Thoracic aorta (tissue), 2 donors: ENCODE data around the gene AZGP1. TPM values are rescaled to one million over a fixed set of nuclear protein-coding genes. Genes with fewer than 3 reads are reported as not detected.
"Not testable (repeated sequence)": the region's sequence is repeated elsewhere in the genome, so short reads cannot be mapped to it uniquely, and the experiment has no call there.

Source experiments
- ATAC-seq: fragments of 150-250 bp; one replicate; pipeline ENCODE4 v1.8.0; 2017; ENCODE audit warnings: low read depth; ENCODE audit not compliant: insufficient number of reproducible peaks, low FRiP score
- DNase-seq: peaks from one replicate; pipeline ENCODE4 v3.0.0-alpha.2; 2020; ENCODE audit warnings: low spot score
- H3K27ac ChIP-seq, 2 donors: fragments of 200-600 bp; sonication (generic); 1 replicate in 1 of 2; 2 replicates in 1 of 2; pipeline ENCODE4 v1.5.1; 2016; ENCODE audit warnings: mild to moderate bottlenecking in 2 of 2, moderate library complexity in 2 of 2
- H3K27me3 ChIP-seq: fragments of 200-600 bp; sonication (generic); replicated peaks from 2 replicates; pipeline ENCODE4 v1.6.0; 2016; ENCODE audit warnings: mild to moderate bottlenecking; ENCODE audit not compliant: insufficient read depth
- H3K36me3 ChIP-seq: fragments of 200-600 bp; sonication (generic); one replicate; pipeline ENCODE4 v1.5.1; 2016
- H3K4me1 ChIP-seq, 2 donors: fragments of 200-600 bp; sonication (generic); 1 replicate in 1 of 2; 2 replicates in 1 of 2; pipeline versions ENCODE4 v1.5.1 to v1.6.0; 2016; ENCODE audit warnings: low read depth in 2 of 2, mild to moderate bottlenecking in 1 of 2; ENCODE audit not compliant: control insufficient read depth in 1 of 2
- H3K4me3 ChIP-seq: fragments of 200-600 bp; sonication (generic); 2 replicates; pipeline ENCODE4 v1.5.1; 2016; ENCODE audit warnings: mild to moderate bottlenecking
- H3K9me3 ChIP-seq: fragments of 200-600 bp; sonication (generic); 2 replicates; pipeline ENCODE4 v1.5.1; 2016
- total RNA-seq, 2 donors: library from RNA; depleted of rRNA; stranded (reverse); fragments of >200 nt; gene quantifications; one replicate each; pipeline versions ENCODE4 v1.1.0 to v1.2.3, GENCODE V29; 2016
- TF ChIP-seq, protein P1 (sequence below): fragments of 200-600 bp; sonication (generic); IDR thresholded peaks from one replicate; pipeline ENCODE4 v1.5.1; 2019; ENCODE audit warnings: antibody characterized with exemption

The AZGP1 gene
- total RNA-seq, 2 donors from 2014 or later = 2.3 TPM; not detected in 1

DNA sequence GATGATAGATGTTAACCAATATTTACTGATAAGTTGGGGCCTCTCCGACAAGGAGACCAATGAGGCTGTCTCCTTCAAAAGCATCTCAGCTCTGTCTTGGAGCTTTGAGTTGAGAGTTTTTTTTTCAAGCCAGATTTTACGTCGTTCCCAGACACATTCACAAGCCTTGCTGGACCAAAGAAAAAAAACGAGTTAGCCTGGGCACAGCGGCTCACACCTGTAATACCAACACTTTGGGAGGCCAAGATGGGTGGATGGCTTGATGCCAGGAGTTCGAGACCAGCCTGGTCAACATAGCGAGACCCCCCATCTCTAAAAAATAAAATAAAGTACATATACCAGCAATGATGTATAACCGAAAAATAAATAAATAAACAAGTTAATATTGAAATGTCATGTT, 19.0 kb upstream of the AZGP1 start:
- Histone ChIP-seq H3K36me3 (no peaks in the 10 kb centered on the region), H3K9me3 (no peaks in the 10 kb centered on the region), H3K4me1 (peaks cover 0 to 10% of the 10 kb centered on the region in 2 donors), H3K27me3 (no peaks in the 10 kb centered on the region), H3K27ac (no peak overlapping the region), H3K4me3 (no peak overlapping the region)
- DNase-seq (no peak), ATAC-seq (no peak)
- TF ChIP-seq, protein P1, sequence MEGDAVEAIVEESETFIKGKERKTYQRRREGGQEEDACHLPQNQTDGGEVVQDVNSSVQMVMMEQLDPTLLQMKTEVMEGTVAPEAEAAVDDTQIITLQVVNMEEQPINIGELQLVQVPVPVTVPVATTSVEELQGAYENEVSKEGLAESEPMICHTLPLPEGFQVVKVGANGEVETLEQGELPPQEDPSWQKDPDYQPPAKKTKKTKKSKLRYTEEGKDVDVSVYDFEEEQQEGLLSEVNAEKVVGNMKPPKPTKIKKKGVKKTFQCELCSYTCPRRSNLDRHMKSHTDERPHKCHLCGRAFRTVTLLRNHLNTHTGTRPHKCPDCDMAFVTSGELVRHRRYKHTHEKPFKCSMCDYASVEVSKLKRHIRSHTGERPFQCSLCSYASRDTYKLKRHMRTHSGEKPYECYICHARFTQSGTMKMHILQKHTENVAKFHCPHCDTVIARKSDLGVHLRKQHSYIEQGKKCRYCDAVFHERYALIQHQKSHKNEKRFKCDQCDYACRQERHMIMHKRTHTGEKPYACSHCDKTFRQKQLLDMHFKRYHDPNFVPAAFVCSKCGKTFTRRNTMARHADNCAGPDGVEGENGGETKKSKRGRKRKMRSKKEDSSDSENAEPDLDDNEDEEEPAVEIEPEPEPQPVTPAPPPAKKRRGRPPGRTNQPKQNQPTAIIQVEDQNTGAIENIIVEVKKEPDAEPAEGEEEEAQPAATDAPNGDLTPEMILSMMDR = no peak

DNA sequence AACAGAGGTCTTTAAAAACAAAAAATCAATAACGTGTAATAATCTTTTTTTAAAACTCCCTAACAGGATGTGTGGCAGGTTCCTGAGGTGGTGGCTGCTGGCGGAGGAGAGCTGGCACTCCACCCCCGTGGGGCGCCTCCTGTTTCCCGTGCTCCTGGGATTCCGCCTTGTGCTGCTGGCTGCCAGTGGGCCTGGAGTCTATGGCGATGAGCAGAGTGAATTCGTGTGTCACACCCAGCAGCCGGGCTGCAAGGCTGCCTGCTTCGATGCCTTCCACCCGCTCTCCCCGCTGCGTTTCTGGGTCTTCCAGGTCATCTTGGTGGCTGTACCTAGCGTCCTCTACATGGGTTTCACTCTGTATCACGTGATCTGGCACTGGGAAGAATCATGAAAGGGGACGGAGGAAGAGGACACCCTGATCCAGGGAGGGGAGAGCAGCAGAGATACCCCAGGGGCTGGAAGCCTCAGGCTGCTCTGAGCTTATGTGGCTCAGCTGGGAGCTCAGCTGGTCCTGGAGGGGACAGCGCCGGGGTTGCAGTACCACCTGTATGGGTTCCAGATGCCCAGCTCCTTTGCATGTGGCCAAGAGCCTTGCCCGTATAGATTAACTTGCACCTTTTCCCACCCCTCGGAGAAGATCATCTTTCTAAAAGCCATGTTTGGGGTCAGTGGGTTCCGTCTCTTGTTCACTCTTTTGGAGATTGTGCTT, 16.7 kb upstream of the AZGP1 start:
- H3K36me3 ChIP-seq = no peaks in the 10 kb centered on the region
- no peak for DNase-seq
- H3K4me1 ChIP-seq = peaks cover 0 to 5% of the 10 kb centered on the region in 2 donors
- H3K27me3 ChIP-seq = no peaks in the 10 kb centered on the region
- TF ChIP-seq, protein P1 = no peak
- H3K27ac ChIP-seq = no peak overlapping the region
- no peaks in the 10 kb centered on the region for H3K9me3 ChIP-seq
- H3K4me3 ChIP-seq = no peak overlapping the region
- no peak for ATAC-seq

DNA sequence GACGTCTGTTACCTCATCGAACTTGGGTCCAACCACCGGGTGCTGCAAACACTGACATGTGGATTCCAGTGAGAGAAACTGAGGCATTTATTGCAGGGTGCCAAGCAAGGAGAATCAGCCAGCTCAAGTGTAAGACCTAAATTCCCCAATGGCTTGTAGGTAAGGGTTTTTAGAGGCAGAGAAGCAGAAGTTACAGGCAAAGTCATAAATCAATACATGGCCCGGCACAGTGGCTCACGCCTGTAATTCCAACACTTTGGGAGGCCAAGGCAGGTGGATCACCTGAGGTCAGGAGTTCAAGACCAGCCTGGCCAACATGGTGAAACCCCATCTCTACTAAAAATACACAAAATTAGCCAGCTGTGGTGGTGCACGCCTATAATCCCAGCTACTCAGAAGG, 15.7 kb upstream of the AZGP1 start:
- ATAC-seq, H3K4me3 ChIP-seq, H3K36me3 ChIP-seq, H3K4me1 ChIP-seq, H3K9me3 ChIP-seq, H3K27ac ChIP-seq, H3K27me3 ChIP-seq, DNase-seq: not testable (repeated sequence)

DNA sequence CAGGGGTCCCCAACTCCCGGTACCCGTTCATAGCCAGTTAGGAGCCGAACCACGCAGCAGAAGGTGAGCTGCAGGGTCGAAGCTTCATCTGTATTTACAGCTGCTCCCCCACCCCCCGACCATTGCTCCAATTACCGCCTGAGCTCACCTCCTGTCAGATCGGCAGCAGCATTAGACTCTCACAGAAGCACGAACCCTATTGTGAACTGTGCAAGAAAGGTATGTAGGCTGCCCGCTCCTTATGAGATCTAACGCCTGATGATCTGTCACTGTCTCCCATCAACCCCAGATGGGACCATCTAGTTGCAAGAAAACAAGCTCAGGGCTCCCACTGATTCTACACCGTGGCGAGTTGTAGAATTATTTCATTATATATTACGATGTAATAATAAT, 14.6 kb upstream of the AZGP1 start:
- Histone ChIP-seq H3K27me3 (no peaks in the 10 kb centered on the region), H3K4me1 (no peaks in the 10 kb centered on the region), H3K36me3 (no peaks in the 10 kb centered on the region), H3K4me3 (peak overlapping the region; percentile 64), H3K27ac (no peak overlapping the region), H3K9me3 (no peaks in the 10 kb centered on the region)
- DNase-seq (no peak), ATAC-seq (no peak)
- TF ChIP-seq, protein P1 = no peak

DNA sequence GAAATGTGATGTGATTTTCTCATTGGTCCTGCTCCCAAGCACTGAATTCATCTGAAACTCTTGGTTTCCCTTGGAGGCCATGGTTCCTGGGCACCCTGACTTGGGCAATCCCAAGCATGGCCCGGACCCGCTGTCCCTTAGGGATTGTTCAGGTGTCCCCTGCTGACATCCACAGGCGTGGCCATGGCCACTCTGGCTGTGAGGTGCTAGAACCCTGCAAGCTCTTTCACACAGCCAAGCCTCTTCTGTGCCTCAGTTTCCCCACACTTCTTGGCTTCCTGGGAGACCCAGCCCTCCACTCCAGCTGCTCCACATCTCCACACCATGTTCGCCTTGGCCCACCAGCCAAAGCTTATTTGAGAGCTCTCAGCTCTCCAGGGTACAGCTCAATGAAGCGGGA, 12.0 kb upstream of the AZGP1 start:
- H3K36me3 ChIP-seq = no peaks in the 10 kb centered on the region
- H3K4me1 ChIP-seq = no peaks in the 10 kb centered on the region
- H3K4me3 ChIP-seq = no peak overlapping the region
- no peaks in the 10 kb centered on the region for H3K27me3 ChIP-seq
- DNase-seq (no peak), ATAC-seq (no peak)
- no peak overlapping the region for H3K27ac ChIP-seq
- TF ChIP-seq, protein P1 = no peak
- H3K9me3 ChIP-seq = no peaks in the 10 kb centered on the region

DNA sequence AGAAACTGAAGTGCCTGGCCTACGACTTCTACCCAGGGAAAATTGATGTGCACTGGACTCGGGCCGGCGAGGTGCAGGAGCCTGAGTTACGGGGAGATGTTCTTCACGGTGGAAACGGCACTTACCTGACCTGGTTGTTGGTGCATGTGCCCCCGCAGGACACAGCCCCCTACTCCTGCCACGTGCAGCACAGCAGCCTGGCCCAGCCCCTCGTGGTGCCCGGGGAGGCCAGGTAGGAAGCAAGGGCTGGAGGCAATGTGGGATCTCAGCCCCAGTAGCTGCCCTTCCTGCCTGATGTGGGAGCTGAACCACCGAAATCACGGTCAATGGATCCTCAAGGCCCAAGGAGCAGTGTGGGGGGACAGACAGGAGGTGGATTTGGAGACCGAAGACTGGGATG, 11.5 kb upstream of the AZGP1 start:
- not testable (repeated sequence) for ATAC-seq, H3K27ac ChIP-seq, H3K27me3 ChIP-seq, H3K4me3 ChIP-seq, H3K9me3 ChIP-seq, H3K4me1 ChIP-seq, DNase-seq, H3K36me3 ChIP-seq
